H1 (cell line): ENCODE measurements around the gene ADAMTS17. TPM values are rescaled to one million over a fixed set of nuclear protein-coding genes. Genes with fewer than 3 reads are reported as not detected.

Experiments
- HDAC6 ChIP-seq: IDR thresholded peaks from one replicate; pipeline ENCODE4 v1.7.1; 2012; ENCODE audit warnings: low read depth, mild to moderate bottlenecking, inconsistent platforms, low read length, moderate library complexity
- MAX ChIP-seq: IDR thresholded peaks from 2 replicates; pipeline ENCODE4 v1.6.1; 2012; ENCODE audit warnings: inconsistent platforms
- POLR2AphosphoS5 ChIP-seq: IDR thresholded peaks from 2 replicates; pipeline ENCODE4 v1.6.1; 2011; ENCODE audit warnings: low read depth, low read length
- RNF2 ChIP-seq: fragments of 200-900, 300-1000 bp; sonication (generic); IDR thresholded peaks from 2 replicates; pipeline ENCODE4 v1.7.1; 2016; ENCODE audit warnings: borderline replicate concordance, low read depth, mild to moderate bottlenecking, antibody characterized with exemption, low read length; ENCODE audit not compliant: poor library complexity, severe bottlenecking; ENCODE audit errors: missing control alignments
- SIRT6 ChIP-seq: IDR thresholded peaks from one replicate; pipeline ENCODE4 v1.7.1; 2012; ENCODE audit warnings: low read length, inconsistent platforms
- SP4 ChIP-seq: IDR thresholded peaks from 2 replicates; pipeline ENCODE4 v1.6.1; 2012; ENCODE audit warnings: low read length, inconsistent platforms
- TBP ChIP-seq: IDR thresholded peaks from 2 replicates; pipeline ENCODE4 v1.6.1; 2011; ENCODE audit warnings: low read depth, low read length, improper control_type of control experiment
- ZNF274 ChIP-seq: IDR thresholded peaks from 2 replicates; pipeline ENCODE4 v1.7.0; 2012; ENCODE audit warnings: low read length, borderline replicate concordance; ENCODE audit errors: extremely low read depth
- polyA plus RNA-seq, 7 experiments: library from polyadenylated mRNA; depleted of rRNA in 3 of 7; stranded (reverse) in 5 of 7; unstranded in 2 of 7; fragments of >200 nt in 5 of 7; fragments of 200-250 nt in 2 of 7; gene quantifications; 1 replicate in 5 of 7; 2 replicates in 1 of 7; 4 replicates in 1 of 7; pipeline versions ENCODE4 v1.2.1 to v1.2.3, GENCODE V29; 2011 to 2013; ENCODE audit warnings: missing spikeins in 2 of 7, mixed read lengths in 2 of 7
- total RNA-seq: library from RNA; stranded (reverse); fragmentation: NEBNext Ultra II Directional; extraction: Animal tissue kit (Norgen Biotek cat#: 25700); gene quantifications from 2 replicates; pipeline ENCODE4 v1.2.1, GENCODE V29; 2021

Gene ADAMTS17
- total and polyA plus RNA-seq, 2 of the 8 experiments (the other 6 are each of a cell fraction or from before 2014, with no cell fraction given): 0.51 to 1.7 TPM

GRCh38 chr15:100175406-100176114, 166.2 kb downstream of the ADAMTS17 start (continued):
- no peak for TF ChIP-seq TBP
- no peak for TF ChIP-seq POLR2AphosphoS5
- TF ChIP-seq HDAC6: no peak
- TF ChIP-seq ZNF274: no peak
- no peak for TF ChIP-seq SIRT6
- TF ChIP-seq MAX: no peak
- no peak for TF ChIP-seq RNF2
- TF ChIP-seq SP4: no peak
